NB4 (cell line): ENCODE measurements around the gene DHRS11.
A peak's percentile ranks its signal among the peaks of the same experiment; 100 is the strongest.

Experiments
- DNase-seq: peaks from one replicate; pipeline ENCODE4 v3.0.0; 2010; ENCODE audit warnings: low read depth
- H3K4me3 ChIP-seq: one replicate; pipeline ENCODE4 v1.5.1; 2011; ENCODE audit warnings: mild to moderate bottlenecking, low read depth, low read length, moderate library complexity
- MAX ChIP-seq: IDR thresholded peaks from 2 replicates; pipeline ENCODE4 v1.6.1; 2011; ENCODE audit warnings: low read depth, low read length
- MYC ChIP-seq: IDR thresholded peaks from 2 replicates; pipeline ENCODE4 v1.6.1; 2011; ENCODE audit warnings: low read depth, low read length
- POLR2A ChIP-seq: IDR thresholded peaks from 2 replicates; pipeline ENCODE4 v1.6.1; 2011; ENCODE audit warnings: mild to moderate bottlenecking; ENCODE audit not compliant: insufficient read length; ENCODE audit errors: extremely low read depth
- TF ChIP-seq, protein P1 (sequence below): IDR thresholded peaks from one replicate; pipeline ENCODE4 v1.5.1; 2012; ENCODE audit warnings: low read depth, low read length

The DHRS11 gene

DNA sequence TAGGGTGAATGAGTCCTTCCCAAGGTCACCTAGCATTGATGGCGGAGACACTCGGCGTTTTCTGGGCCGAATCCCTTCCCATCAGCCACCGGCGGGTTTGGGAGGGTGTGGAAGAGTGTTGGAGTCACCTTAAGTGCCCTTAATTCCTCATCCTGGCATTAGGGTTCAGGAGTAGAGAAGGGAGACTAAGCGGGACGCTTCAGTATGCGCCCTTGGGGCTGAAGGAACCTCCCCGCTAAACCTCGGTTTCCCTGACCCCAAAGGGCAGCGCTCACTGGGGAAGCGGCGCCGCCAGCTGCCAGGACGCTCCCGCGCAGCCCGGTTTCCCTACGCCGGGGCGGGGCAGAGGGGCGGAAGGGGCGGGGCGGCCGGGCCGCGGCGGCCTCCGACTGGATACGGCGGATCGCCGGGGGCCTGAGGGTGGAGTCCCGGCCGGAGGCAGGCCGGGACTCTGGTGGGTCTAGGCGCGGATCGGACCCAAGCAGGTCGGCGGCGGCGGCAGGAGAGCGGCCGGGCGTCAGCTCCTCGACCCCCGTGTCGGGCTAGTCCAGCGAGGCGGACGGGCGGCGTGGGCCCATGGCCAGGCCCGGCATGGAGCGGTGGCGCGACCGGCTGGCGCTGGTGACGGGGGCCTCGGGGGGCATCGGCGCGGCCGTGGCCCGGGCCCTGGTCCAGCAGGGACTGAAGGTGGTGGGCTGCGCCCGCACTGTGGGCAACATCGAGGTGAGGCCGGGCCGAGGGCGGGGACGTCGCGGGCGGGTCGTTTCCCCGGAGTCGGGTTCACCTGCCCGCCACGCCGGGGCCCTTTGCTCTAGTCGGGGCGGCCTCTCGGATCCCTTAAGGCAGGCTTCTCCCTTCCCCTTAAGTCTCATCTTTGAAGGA, at the start of gene DHRS11:
DHRS11 (plus strand) TSS at position 446 of the 882 bp plus-strand sequence; CDS start at position 577, 131 bp downstream.
- peak within 1 kb of the TSS; percentile 58 for H3K4me3 ChIP-seq
- peak; percentile 55; the same call in 1 of the 2 replicates for TF ChIP-seq MYC
- TF ChIP-seq, protein P1, sequence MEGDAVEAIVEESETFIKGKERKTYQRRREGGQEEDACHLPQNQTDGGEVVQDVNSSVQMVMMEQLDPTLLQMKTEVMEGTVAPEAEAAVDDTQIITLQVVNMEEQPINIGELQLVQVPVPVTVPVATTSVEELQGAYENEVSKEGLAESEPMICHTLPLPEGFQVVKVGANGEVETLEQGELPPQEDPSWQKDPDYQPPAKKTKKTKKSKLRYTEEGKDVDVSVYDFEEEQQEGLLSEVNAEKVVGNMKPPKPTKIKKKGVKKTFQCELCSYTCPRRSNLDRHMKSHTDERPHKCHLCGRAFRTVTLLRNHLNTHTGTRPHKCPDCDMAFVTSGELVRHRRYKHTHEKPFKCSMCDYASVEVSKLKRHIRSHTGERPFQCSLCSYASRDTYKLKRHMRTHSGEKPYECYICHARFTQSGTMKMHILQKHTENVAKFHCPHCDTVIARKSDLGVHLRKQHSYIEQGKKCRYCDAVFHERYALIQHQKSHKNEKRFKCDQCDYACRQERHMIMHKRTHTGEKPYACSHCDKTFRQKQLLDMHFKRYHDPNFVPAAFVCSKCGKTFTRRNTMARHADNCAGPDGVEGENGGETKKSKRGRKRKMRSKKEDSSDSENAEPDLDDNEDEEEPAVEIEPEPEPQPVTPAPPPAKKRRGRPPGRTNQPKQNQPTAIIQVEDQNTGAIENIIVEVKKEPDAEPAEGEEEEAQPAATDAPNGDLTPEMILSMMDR, result no peak
- DNase-seq, result peak; percentile 88

- DNase-seq, result no peak
- no peak overlapping the region for H3K4me3 ChIP-seq
- TF ChIP-seq MAX (no peak), MYC (no peak), POLR2A (no peak)
- TF ChIP-seq, protein P1, result no peak
Observed at GRCh38 chr17:36542755-36543154, 48.9 kb upstream of the DHRS11 start.

DNA sequence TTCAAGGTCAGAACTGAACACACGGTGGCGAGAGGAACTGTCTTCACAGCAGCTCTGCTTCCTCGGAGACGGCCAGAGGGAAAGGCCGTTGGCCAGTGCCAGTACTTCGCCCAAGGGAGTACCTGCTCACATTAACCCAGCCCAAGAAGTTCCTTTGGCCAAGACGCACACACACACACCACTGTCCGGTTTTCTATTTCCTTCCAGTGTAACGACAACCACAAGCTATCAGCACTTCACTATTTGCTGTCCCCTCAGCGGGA, 47.7 kb upstream of the DHRS11 start:
- H3K4me3 ChIP-seq, result peak overlapping the region; percentile 84
- TF ChIP-seq POLR2A (peak; percentile 37), MAX (0 out of 2 replicates have a peak, but pooled peaks have one; percentile 10)
- TF ChIP-seq, protein P1, result no peak
- DNase-seq, result peak; percentile 83

GRCh38 chr17:36544307-36545076, 47.2 kb upstream of the DHRS11 start, which contains the start of gene GGNBP2:
TSS of gene GGNBP2 (plus strand) at chr17:36544919. CDS start at chr17:36545725, 806 bp downstream.
- TF ChIP-seq, protein P1, result no peak
- TF ChIP-seq POLR2A, result peak; percentile 72
- TF ChIP-seq MYC, result peak; percentile 62
- TF ChIP-seq MAX, result 0 out of 2 replicates have a peak, but pooled peaks have one; percentile 33
- peak; percentile 97 for DNase-seq
- peak within 1 kb of the TSS; percentile 84 for H3K4me3 ChIP-seq

DNA sequence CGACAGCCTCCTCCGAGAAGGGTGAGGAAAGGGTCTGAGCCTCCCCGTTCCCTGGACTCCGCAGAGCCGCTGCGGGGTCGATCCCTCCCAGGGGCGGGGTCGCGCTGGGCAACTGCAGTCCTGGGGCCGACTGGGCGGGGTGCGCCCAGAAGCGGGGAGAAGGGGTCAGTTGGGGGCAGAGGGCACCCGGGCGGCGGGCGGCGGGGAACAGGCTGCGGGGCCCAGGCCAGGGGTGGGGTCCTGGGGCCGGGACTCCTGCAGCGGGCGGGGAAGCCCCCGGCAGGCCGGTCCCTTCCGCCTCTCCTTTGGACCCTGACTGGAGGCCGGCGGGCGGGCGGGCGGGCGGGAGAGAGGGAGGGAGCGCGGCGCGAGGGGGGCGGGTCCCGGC, 46.6 kb upstream of the DHRS11 start:
- DNase-seq, result no peak

More for the DNA sequence above, 46.6 kb upstream of the DHRS11 start:
- TF ChIP-seq, protein P1, result no peak
- TF ChIP-seq MYC, result no peak
- TF ChIP-seq POLR2A, result no peak
- TF ChIP-seq MAX, result no peak
- peak overlapping the region; percentile 84 for H3K4me3 ChIP-seq
